Measurements from ENCODE around the gene UGT1A6.

DNA sequence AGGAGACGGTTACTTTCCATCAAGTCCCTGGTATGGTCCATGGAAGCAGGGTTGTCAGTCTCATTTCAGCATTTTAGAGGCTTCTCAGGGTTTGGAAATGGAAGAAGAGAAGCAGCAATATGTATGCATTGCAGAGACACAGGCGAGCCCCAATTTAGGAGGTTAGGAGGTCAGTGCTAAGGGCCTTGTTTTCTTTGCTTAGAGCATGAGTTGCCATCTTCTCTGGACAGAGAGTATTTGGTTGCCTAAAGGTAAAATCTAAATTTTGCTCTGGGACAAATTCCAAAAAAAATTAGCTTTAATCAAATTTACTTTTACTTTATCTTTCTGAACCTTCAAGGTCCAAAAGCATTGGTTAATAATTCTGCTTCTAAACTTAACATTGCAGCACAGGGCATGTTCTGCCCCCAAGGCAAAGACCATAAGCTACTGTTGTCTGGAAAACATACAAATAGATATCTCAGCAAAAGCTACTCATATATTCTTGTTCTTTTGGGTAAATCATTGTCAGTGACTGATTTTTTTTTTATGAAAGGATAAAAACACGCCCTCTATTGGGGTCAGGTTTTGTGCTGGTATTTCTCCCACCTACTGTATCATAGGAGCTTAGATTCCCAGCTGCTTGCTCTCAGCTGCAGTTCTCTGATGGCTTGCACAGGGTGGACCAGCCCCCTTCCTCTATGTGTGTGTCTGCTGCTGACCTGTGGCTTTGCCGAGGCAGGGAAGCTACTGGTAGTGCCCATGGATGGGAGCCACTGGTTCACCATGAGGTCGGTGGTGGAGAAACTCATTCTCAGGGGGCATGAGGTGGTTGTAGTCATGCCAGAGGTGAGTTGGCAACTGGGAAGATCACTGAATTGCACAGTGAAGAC, 21.2 kb upstream of the UGT1A6 start, which contains the start of gene UGT1A9:
- TF ChIP-seq, protein P1, sequence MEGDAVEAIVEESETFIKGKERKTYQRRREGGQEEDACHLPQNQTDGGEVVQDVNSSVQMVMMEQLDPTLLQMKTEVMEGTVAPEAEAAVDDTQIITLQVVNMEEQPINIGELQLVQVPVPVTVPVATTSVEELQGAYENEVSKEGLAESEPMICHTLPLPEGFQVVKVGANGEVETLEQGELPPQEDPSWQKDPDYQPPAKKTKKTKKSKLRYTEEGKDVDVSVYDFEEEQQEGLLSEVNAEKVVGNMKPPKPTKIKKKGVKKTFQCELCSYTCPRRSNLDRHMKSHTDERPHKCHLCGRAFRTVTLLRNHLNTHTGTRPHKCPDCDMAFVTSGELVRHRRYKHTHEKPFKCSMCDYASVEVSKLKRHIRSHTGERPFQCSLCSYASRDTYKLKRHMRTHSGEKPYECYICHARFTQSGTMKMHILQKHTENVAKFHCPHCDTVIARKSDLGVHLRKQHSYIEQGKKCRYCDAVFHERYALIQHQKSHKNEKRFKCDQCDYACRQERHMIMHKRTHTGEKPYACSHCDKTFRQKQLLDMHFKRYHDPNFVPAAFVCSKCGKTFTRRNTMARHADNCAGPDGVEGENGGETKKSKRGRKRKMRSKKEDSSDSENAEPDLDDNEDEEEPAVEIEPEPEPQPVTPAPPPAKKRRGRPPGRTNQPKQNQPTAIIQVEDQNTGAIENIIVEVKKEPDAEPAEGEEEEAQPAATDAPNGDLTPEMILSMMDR (conservative IDR thresholded peaks at IDR 0.05) = no peak
- no peak for TF ChIP-seq EZH2 (IDR thresholded peaks at IDR 0.05; ENCODE audit: low read depth)
